Neural progenitor cell (in vitro differentiated cells): ENCODE data around the gene FZD10. TPM values are rescaled to one million over a fixed set of nuclear protein-coding genes. Genes with fewer than 3 reads are reported as not detected.

Source experiments
- DNase-seq: peaks from one replicate; pipeline ENCODE4 v3.0.0-alpha.2; 2016; ENCODE audit warnings: low spot score
- H2AFZ ChIP-seq: fragments of 200-600 bp; sonication (generic); replicated peaks from 2 replicates; pipeline ENCODE4 v1.6.1; 2016; ENCODE audit warnings: antibody characterized with exemption
- H3F3A ChIP-seq: fragments of 200-600 bp; sonication (generic); 2 replicates; pipeline ENCODE4 v1.6.1; 2016; ENCODE audit warnings: antibody characterized with exemption, low read depth
- H3K27ac ChIP-seq: fragments of 200-600 bp; sonication (generic); 2 replicates; pipeline ENCODE4 v1.5.1; 2016; ENCODE audit warnings: mild to moderate bottlenecking
- H3K27me3 ChIP-seq: fragments of 200-600 bp; sonication (generic); 2 replicates; pipeline ENCODE4 v1.6.1; 2016; ENCODE audit warnings: mild to moderate bottlenecking, moderate library complexity
- H3K36me3 ChIP-seq: fragments of 200-600 bp; sonication (generic); 2 replicates; pipeline ENCODE4 v1.5.1; 2016
- H3K4me1 ChIP-seq: fragments of 200-600 bp; sonication (generic); 2 replicates; pipeline ENCODE4 v1.6.1; 2016; ENCODE audit warnings: mixed run types
- H3K4me2 ChIP-seq: fragments of 200-600 bp; sonication (generic); 2 replicates; pipeline ENCODE4 v1.6.1; 2016
- H3K4me3 ChIP-seq: fragments of 200-600 bp; sonication (generic); 2 replicates; pipeline ENCODE4 v1.5.1; 2016
- H3K79me2 ChIP-seq: fragments of 200-600 bp; sonication (generic); 2 replicates; pipeline ENCODE4 v1.6.1; 2016; ENCODE audit warnings: low read depth
- H3K9ac ChIP-seq: fragments of 200-600 bp; sonication (generic); 2 replicates; pipeline ENCODE4 v1.6.1; 2016
- H3K9me3 ChIP-seq: fragments of 200-600 bp; sonication (generic); 2 replicates; pipeline ENCODE4 v1.5.1; 2016; ENCODE audit warnings: low read depth
- H4K20me1 ChIP-seq: fragments of 200-600 bp; sonication (generic); 2 replicates; pipeline ENCODE4 v1.6.1; 2016; ENCODE audit warnings: low read depth
- H3K27ac Mint-ChIP-seq: 3 replicates; pipeline ENCODE4 v1.8.0; 2021; ENCODE audit warnings: mixed read lengths
- H3K27me3 Mint-ChIP-seq: 2 replicates; pipeline ENCODE4 v1.8.0; 2022; ENCODE audit warnings: low read depth, mild to moderate bottlenecking, inconsistent platforms, moderate library complexity, mixed read lengths; ENCODE audit not compliant: insufficient read depth
- H3K36me3 Mint-ChIP-seq: 3 replicates; pipeline ENCODE4 v1.8.0; 2021; ENCODE audit warnings: mixed read lengths
- H3K4me1 Mint-ChIP-seq: 3 replicates; pipeline ENCODE4 v1.8.0; 2021; ENCODE audit warnings: mixed read lengths
- H3K4me3 Mint-ChIP-seq: 3 replicates; pipeline ENCODE4 v1.8.0; 2021; ENCODE audit warnings: mild to moderate bottlenecking, moderate library complexity, mixed read lengths
- H3K9me3 Mint-ChIP-seq: 3 replicates; pipeline ENCODE4 v1.8.0; 2020; ENCODE audit warnings: mixed read lengths
- CTCF ChIP-seq: fragments of 200-600 bp; sonication (generic); IDR thresholded peaks from 2 replicates; pipeline ENCODE4 v1.5.1; 2017; ENCODE audit warnings: antibody characterized with exemption, mild to moderate bottlenecking
- EZH2 ChIP-seq: fragments of 200-600 bp; sonication (generic); IDR thresholded peaks from 2 replicates; pipeline ENCODE4 v1.6.1; 2017; ENCODE audit warnings: antibody characterized with exemption, mild to moderate bottlenecking, moderate library complexity
- EZH2phosphoT487 ChIP-seq: fragments of 200-600 bp; sonication (generic); IDR thresholded peaks from 2 replicates; pipeline ENCODE4 v1.6.1; 2017; ENCODE audit warnings: antibody characterized with exemption
- total RNA-seq: library from RNA; depleted of rRNA; stranded (reverse); fragments of >200 nt; gene quantifications from 2 replicates; pipeline ENCODE4 v1.2.3, GENCODE V29; 2015; ENCODE audit warnings: low replicate concordance

FZD10 gene
- total RNA-seq, 1 donor from 2014 or later, result 0.11 TPM

- Histone ChIP-seq H3K27ac (no peak overlapping the region), H3K79me2 (no peaks in the 10 kb centered on the region), H3K9me3 (no peaks in the 10 kb centered on the region), H3K4me1 (no peaks in the 10 kb centered on the region), H2AFZ (no peak overlapping the region), H4K20me1 (peaks cover 3% of the 10 kb centered on the region), H3F3A (no peaks in the 10 kb centered on the region), H3K36me3 (no peaks in the 10 kb centered on the region), H3K4me3 (no peak overlapping the region), H3K27me3 (peaks cover 97% of the 10 kb centered on the region), H3K4me2 (no peak overlapping the region), H3K9ac (no peak overlapping the region)
- Mint-ChIP-seq H3K4me1 (peaks cover 59% of the 10 kb centered on the region), H3K4me3 (no peak overlapping the region), H3K36me3 (no peaks in the 10 kb centered on the region), H3K27me3 (peaks cover 31% of the 10 kb centered on the region), H3K9me3 (no peaks in the 10 kb centered on the region), H3K27ac (peak overlapping the region; percentile 47)
- no peak for DNase-seq
- no peak for TF ChIP-seq EZH2
- no peak for TF ChIP-seq CTCF
- no peak for TF ChIP-seq EZH2phosphoT487
Observed at GRCh38 chr12:130141901-130142683, 20.2 kb upstream of the FZD10 start.

- H3K4me1 ChIP-seq, result no peaks in the 10 kb centered on the region
- no peak for DNase-seq
- peaks cover 97% of the 10 kb centered on the region for H3K27me3 ChIP-seq
- Mint-ChIP-seq H3K4me3 (no peak overlapping the region), H3K4me1 (peaks cover 56% of the 10 kb centered on the region), H3K27me3 (peaks cover 30% of the 10 kb centered on the region), H3K36me3 (no peaks in the 10 kb centered on the region), H3K27ac (no peak overlapping the region), H3K9me3 (no peaks in the 10 kb centered on the region)
- no peaks in the 10 kb centered on the region for H3K36me3 ChIP-seq
- no peak for TF ChIP-seq CTCF
- no peak for TF ChIP-seq EZH2phosphoT487
- peaks cover 3% of the 10 kb centered on the region for H4K20me1 ChIP-seq
- no peaks in the 10 kb centered on the region for H3K9me3 ChIP-seq
- H2AFZ ChIP-seq, result no peak overlapping the region
- no peak overlapping the region for H3K4me2 ChIP-seq
- no peaks in the 10 kb centered on the region for H3K79me2 ChIP-seq
- H3F3A ChIP-seq, result no peaks in the 10 kb centered on the region
- H3K9ac ChIP-seq, result no peak overlapping the region
- no peak overlapping the region for H3K4me3 ChIP-seq
- H3K27ac ChIP-seq, result no peak overlapping the region
Observed at GRCh38 chr12:130142736-130143135, 19.5 kb upstream of the FZD10 start.

- DNase-seq, result no peak
- Mint-ChIP-seq H3K4me1 (peaks cover 54% of the 10 kb centered on the region), H3K27me3 (peaks cover 34% of the 10 kb centered on the region), H3K36me3 (no peaks in the 10 kb centered on the region), H3K9me3 (no peaks in the 10 kb centered on the region), H3K27ac (peak overlapping the region; percentile 11), H3K4me3 (no peak overlapping the region)
- H3K9me3 ChIP-seq, result no peaks in the 10 kb centered on the region
- H3K36me3 ChIP-seq, result no peaks in the 10 kb centered on the region
- peaks cover 3% of the 10 kb centered on the region for H4K20me1 ChIP-seq
- H3K27ac ChIP-seq, result no peak overlapping the region
- no peaks in the 10 kb centered on the region for H3K4me1 ChIP-seq
- peaks cover 97% of the 10 kb centered on the region for H3K27me3 ChIP-seq
- no peak overlapping the region for H3K4me2 ChIP-seq
- no peaks in the 10 kb centered on the region for H3F3A ChIP-seq
- H3K79me2 ChIP-seq, result no peaks in the 10 kb centered on the region
- no peak overlapping the region for H3K4me3 ChIP-seq
- TF ChIP-seq EZH2phosphoT487 (no peak), EZH2 (no peak), CTCF (no peak)
- no peak overlapping the region for H3K9ac ChIP-seq
- no peak overlapping the region for H2AFZ ChIP-seq
Observed at GRCh38 chr12:130143136-130143535, 19.1 kb upstream of the FZD10 start.
